WTC11 (cell line): ENCODE results near the gene HELQ. TPM values are rescaled to one million over a fixed set of nuclear protein-coding genes. Genes with fewer than 3 reads are reported as not detected.

Experiments
- ATAC-seq: fragments of 200-7000 bp; cut with Tn5 transposase; 2 replicates; pipeline ENCODE4 v1.10.0; 2021; ENCODE audit warnings: mild to moderate bottlenecking, moderate library complexity
- CTCF ChIA-PET: fragments of 300-600 bp; sonication (Branson Sonifier 250); formaldehyde crosslinking; loops from one replicate; lab custom pipeline; 2021; ENCODE audit warnings: antibody characterized with exemption; lab: Charles Lee
- POLR2A ChIA-PET: fragments of 350-600 bp; sonication (Branson Sonifier 250); formaldehyde crosslinking; loops from one replicate; lab custom pipeline; 2021; ENCODE audit warnings: antibody characterized with exemption; lab: Charles Lee
- DNase-seq: peaks from one replicate; pipeline ENCODE4 v3.0.0; 2021; ENCODE audit warnings: low spot score
- H3K27ac Mint-ChIP-seq: 2 replicates; pipeline ENCODE4 v1.8.0; 2021; ENCODE audit warnings: mixed read lengths
- H3K27me3 Mint-ChIP-seq: 2 replicates; pipeline ENCODE4 v1.8.0; 2021; ENCODE audit warnings: low read depth, mild to moderate bottlenecking, moderate library complexity, mixed read lengths
- H3K36me3 Mint-ChIP-seq: 2 replicates; pipeline ENCODE4 v1.8.0; 2021; ENCODE audit warnings: mixed read lengths
- H3K4me1 Mint-ChIP-seq: 2 replicates; pipeline ENCODE4 v1.8.0; 2022; ENCODE audit warnings: mixed read lengths
- H3K4me3 Mint-ChIP-seq: 2 replicates; pipeline ENCODE4 v1.8.0; 2021; ENCODE audit warnings: mild to moderate bottlenecking, moderate library complexity, mixed read lengths
- H3K9me3 Mint-ChIP-seq: 2 replicates; pipeline ENCODE4 v1.8.0; 2021; ENCODE audit warnings: mixed read lengths
- AFF4 ChIP-seq: sonication (generic); formaldehyde crosslinking; IDR thresholded peaks from 2 replicates; pipeline ENCODE4 v1.8.1; 2023; ENCODE audit warnings: mild to moderate bottlenecking, missing genetic modification reagents, borderline replicate concordance
- ATF6 ChIP-seq: sonication (generic); formaldehyde crosslinking; IDR thresholded peaks from 2 replicates; pipeline ENCODE4 v1.8.1; 2023; ENCODE audit warnings: mild to moderate bottlenecking, missing genetic modification reagents
- CBFB ChIP-seq: sonication (generic); formaldehyde crosslinking; IDR thresholded peaks from 2 replicates; pipeline ENCODE4 v1.8.1; 2022; ENCODE audit warnings: mild to moderate bottlenecking, low read depth, missing genetic modification reagents
- E2F1 ChIP-seq: sonication (generic); formaldehyde crosslinking; IDR thresholded peaks from 2 replicates; pipeline ENCODE4 v1.8.0; 2022; ENCODE audit warnings: mild to moderate bottlenecking, missing genetic modification reagents
- FOXK1 ChIP-seq: sonication (generic); formaldehyde crosslinking; IDR thresholded peaks from 2 replicates; pipeline ENCODE4 v1.8.0; 2022; ENCODE audit warnings: mild to moderate bottlenecking, moderate library complexity, missing genetic modification reagents
- GABPB1 ChIP-seq: sonication (generic); formaldehyde crosslinking; IDR thresholded peaks from 2 replicates; pipeline ENCODE4 v1.8.1; 2023; ENCODE audit warnings: mild to moderate bottlenecking, missing genetic modification reagents
- GRHL2 ChIP-seq: fragments of 250-450 bp; sonication (Bioruptor Pico); IDR thresholded peaks from 2 replicates; pipeline ENCODE4 v1.8.0; 2022; ENCODE audit warnings: mild to moderate bottlenecking, moderate library complexity; ENCODE audit not compliant: insufficient replicate concordance, severe bottlenecking
- GTF2I ChIP-seq: fragments of 250-450 bp; sonication (Bioruptor Pico); conservative IDR thresholded peaks from 2 replicates; pipeline ENCODE4 v1.4.0; 2021; ENCODE audit warnings: mild to moderate bottlenecking
- JUN ChIP-seq: sonication (generic); formaldehyde crosslinking; IDR thresholded peaks from 2 replicates; pipeline ENCODE4 v1.8.0; 2023; ENCODE audit warnings: mild to moderate bottlenecking, missing genetic modification reagents
- PRRX2 ChIP-seq: fragments of 250-450 bp; sonication (Bioruptor Pico); IDR thresholded peaks from 2 replicates; pipeline ENCODE4 v1.8.0; 2021; ENCODE audit warnings: mild to moderate bottlenecking
- ZNF219 ChIP-seq: sonication (generic); formaldehyde crosslinking; IDR thresholded peaks from 2 replicates; pipeline ENCODE4 v1.8.0; 2023; ENCODE audit warnings: missing genetic modification reagents, mild to moderate bottlenecking, borderline replicate concordance
- ZNF263 ChIP-seq: sonication (generic); formaldehyde crosslinking; IDR thresholded peaks from 2 replicates; pipeline ENCODE4 v1.8.1; 2022; ENCODE audit warnings: low read depth, mild to moderate bottlenecking, moderate library complexity, missing genetic modification reagents
- ZNF416 ChIP-seq: fragments of 250-450 bp; sonication (Bioruptor Pico); IDR thresholded peaks from 2 replicates; pipeline ENCODE4 v1.9.0; 2021; ENCODE audit warnings: mild to moderate bottlenecking, inconsistent platforms
- ZNF512 ChIP-seq: sonication (generic); formaldehyde crosslinking; IDR thresholded peaks from 2 replicates; pipeline ENCODE4 v1.8.1; 2022; ENCODE audit warnings: missing genetic modification reagents, borderline replicate concordance
- total RNA-seq: library from RNA; stranded (reverse); gene quantifications from 3 replicates; pipeline ENCODE4 v1.2.3, GENCODE V29; 2021
- TF ChIP-seq, protein P1 (sequence below): sonication (generic); formaldehyde crosslinking; IDR thresholded peaks from 2 replicates; pipeline ENCODE4 v1.8.1; 2022; ENCODE audit warnings: low read depth, mild to moderate bottlenecking, moderate library complexity, missing genetic modification reagents, borderline replicate concordance
- TF ChIP-seq, protein P2 (sequence below): sonication (generic); formaldehyde crosslinking; IDR thresholded peaks from 2 replicates; pipeline ENCODE4 v1.8.1; 2023; ENCODE audit warnings: mild to moderate bottlenecking, moderate library complexity, missing genetic modification reagents
- TF ChIP-seq, protein P3 (sequence below): sonication (generic); formaldehyde crosslinking; conservative IDR thresholded peaks from 2 replicates; pipeline ENCODE4 v1.8.1; 2022; ENCODE audit warnings: mild to moderate bottlenecking, missing genetic modification reagents
- TF ChIP-seq, protein P4 (sequence below): sonication (generic); formaldehyde crosslinking; IDR thresholded peaks from 2 replicates; pipeline ENCODE4 v1.8.1; 2022; ENCODE audit warnings: mild to moderate bottlenecking, missing genetic modification reagents, moderate library complexity, borderline replicate concordance

The HELQ gene
- total RNA-seq, 1 experiment from 2014 or later: 10.1 TPM

DNA sequence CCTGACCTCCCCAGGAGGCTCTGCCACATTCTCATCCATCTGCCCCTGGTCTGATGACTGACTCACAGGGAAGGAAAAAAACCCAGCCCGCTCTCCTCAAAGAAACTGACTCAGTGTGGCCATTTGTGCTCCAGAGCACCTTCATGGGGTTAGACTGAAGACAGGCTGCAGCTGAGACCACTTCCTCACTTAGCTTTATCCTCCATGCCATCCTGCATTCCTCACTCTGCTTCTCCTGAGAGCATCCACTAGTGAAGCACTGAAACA is 85.0 kb downstream of the HELQ start:
- DNase-seq: no peak
- ChIA-PET POLR2A (no interaction called here), CTCF (no interaction called here)
- TF ChIP-seq GABPB1 (no peak), GTF2I (no peak), AFF4 (no peak), ZNF512 (no peak), E2F1 (CRISPR knock-in tag) (no peak), GRHL2 (no peak), ZNF416 (no peak), ZNF219 (CRISPR knock-in tag) (no peak), PRRX2 (CRISPR knock-in tag) (no peak)
- TF ChIP-seq, protein P1, sequence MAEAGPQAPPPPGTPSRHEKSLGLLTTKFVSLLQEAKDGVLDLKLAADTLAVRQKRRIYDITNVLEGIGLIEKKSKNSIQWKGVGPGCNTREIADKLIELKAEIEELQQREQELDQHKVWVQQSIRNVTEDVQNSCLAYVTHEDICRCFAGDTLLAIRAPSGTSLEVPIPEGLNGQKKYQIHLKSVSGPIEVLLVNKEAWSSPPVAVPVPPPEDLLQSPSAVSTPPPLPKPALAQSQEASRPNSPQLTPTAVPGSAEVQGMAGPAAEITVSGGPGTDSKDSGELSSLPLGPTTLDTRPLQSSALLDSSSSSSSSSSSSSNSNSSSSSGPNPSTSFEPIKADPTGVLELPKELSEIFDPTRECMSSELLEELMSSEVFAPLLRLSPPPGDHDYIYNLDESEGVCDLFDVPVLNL: no peak
- TF ChIP-seq, protein P2, sequence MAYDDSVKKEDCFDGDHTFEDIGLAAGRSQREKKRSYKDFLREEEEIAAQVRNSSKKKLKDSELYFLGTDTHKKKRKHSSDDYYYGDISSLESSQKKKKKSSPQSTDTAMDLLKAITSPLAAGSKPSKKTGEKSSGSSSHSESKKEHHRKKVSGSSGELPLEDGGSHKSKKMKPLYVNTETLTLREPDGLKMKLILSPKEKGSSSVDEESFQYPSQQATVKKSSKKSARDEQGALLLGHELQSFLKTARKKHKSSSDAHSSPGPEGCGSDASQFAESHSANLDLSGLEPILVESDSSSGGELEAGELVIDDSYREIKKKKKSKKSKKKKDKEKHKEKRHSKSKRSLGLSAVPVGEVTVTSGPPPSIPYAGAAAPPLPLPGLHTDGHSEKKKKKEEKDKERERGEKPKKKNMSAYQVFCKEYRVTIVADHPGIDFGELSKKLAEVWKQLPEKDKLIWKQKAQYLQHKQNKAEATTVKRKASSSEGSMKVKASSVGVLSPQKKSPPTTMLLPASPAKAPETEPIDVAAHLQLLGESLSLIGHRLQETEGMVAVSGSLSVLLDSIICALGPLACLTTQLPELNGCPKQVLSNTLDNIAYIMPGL (CRISPR knock-in tag): no peak
- TF ChIP-seq, protein P3, sequence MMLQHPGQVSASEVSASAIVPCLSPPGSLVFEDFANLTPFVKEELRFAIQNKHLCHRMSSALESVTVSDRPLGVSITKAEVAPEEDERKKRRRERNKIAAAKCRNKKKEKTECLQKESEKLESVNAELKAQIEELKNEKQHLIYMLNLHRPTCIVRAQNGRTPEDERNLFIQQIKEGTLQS: no peak
- TF ChIP-seq, protein P4, sequence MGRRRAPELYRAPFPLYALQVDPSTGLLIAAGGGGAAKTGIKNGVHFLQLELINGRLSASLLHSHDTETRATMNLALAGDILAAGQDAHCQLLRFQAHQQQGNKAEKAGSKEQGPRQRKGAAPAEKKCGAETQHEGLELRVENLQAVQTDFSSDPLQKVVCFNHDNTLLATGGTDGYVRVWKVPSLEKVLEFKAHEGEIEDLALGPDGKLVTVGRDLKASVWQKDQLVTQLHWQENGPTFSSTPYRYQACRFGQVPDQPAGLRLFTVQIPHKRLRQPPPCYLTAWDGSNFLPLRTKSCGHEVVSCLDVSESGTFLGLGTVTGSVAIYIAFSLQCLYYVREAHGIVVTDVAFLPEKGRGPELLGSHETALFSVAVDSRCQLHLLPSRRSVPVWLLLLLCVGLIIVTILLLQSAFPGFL (CRISPR knock-in tag): no peak
- H3K27ac Mint-ChIP-seq: no peak overlapping the region
- H3K4me1 Mint-ChIP-seq: no peaks in the 10 kb centered on the region
- H3K27me3 Mint-ChIP-seq: peaks cover 3% of the 10 kb centered on the region; the same call in 1 of the 2 replicates
- H3K9me3 Mint-ChIP-seq: peaks cover 6% of the 10 kb centered on the region; the same call in 1 of the 2 replicates
- H3K4me3 Mint-ChIP-seq: no peak overlapping the region
- ATAC-seq: no peak
- no peaks in the 10 kb centered on the region for H3K36me3 Mint-ChIP-seq

DNA sequence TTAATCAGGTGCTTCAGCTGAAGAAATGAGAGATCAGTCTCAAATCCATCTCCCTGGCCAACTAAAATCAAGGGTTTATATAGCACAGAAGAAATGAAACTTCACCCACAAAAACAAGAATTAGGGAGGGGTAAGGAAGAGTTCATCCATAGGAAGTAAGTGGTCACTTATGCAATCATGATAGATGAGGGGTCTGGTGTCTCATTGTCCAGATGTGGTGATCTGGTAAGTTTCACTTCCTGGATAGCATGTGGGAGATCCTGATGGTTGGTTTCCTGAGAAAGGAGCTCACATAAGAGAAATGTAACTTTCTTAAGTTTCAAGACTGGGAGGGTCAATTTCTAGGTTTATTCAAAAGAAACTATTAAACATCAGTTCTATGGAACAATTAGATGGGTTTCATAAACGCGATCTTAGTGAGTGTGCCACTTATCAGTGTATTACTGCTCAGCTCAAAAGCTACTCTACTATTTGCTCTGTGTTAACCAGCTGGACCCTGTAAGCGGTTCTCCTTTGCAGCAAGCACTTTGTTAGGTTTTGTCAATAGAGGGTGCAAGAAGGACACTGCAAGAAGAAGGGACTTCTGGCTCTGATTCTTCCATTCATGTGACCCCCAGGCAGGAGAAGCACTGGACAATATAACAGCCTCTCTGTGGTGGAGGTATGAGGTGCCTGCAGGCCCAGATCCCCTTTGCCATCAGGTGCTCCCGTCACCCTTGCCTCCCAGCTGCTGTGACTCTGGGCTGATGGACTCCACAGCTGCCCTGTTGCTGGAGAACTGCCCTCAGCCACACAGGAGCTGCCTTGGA is 85.6 kb downstream of the HELQ start:
- peaks cover 6% of the 10 kb centered on the region; the same call in 1 of the 2 replicates for H3K9me3 Mint-ChIP-seq
- no peak overlapping the region for H3K4me3 Mint-ChIP-seq
- H3K27ac Mint-ChIP-seq: no peak overlapping the region
- H3K4me1 Mint-ChIP-seq: no peaks in the 10 kb centered on the region
- CTCF ChIA-PET: no interaction called here
- no peak for DNase-seq
- POLR2A ChIA-PET: no interaction called here
- H3K27me3 Mint-ChIP-seq: peaks cover 3% of the 10 kb centered on the region; the same call in 1 of the 2 replicates
- ATAC-seq: no peak
- no peaks in the 10 kb centered on the region for H3K36me3 Mint-ChIP-seq
- TF ChIP-seq JUN (CRISPR knock-in tag) (no peak), ATF6 (no peak), ZNF263 (CRISPR knock-in tag) (no peak), CBFB (CRISPR knock-in tag) (no peak), FOXK1 (CRISPR knock-in tag) (no peak), E2F1 (CRISPR knock-in tag) (no peak)
